ENCODE measurements around the gene SEMA3F.

SEMA3F gene

DNA sequence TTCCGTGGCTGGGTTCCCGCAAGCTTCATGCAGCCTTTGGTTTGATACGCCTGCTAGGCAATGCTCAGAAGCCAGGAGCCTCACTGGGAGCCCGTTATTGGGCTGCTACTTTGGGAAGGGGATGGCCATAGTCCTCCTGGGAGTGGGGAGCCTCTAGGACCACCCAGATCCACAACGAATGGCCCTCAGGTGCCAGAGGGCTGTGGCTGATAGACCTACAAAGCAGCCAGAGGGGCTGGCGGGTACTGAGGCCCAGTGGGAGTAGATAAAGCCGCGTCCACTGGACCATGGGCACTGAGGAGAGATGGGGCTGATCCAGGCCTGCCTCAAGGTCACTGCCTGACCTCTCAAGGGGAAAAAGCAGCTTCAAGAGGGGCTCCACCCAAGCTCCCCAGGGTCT, 37.0 kb downstream of the SEMA3F start:
- H3K27ac ChIP-seq, result no peak overlapping the region
- TF ChIP-seq, protein P1, sequence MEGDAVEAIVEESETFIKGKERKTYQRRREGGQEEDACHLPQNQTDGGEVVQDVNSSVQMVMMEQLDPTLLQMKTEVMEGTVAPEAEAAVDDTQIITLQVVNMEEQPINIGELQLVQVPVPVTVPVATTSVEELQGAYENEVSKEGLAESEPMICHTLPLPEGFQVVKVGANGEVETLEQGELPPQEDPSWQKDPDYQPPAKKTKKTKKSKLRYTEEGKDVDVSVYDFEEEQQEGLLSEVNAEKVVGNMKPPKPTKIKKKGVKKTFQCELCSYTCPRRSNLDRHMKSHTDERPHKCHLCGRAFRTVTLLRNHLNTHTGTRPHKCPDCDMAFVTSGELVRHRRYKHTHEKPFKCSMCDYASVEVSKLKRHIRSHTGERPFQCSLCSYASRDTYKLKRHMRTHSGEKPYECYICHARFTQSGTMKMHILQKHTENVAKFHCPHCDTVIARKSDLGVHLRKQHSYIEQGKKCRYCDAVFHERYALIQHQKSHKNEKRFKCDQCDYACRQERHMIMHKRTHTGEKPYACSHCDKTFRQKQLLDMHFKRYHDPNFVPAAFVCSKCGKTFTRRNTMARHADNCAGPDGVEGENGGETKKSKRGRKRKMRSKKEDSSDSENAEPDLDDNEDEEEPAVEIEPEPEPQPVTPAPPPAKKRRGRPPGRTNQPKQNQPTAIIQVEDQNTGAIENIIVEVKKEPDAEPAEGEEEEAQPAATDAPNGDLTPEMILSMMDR (conservative IDR thresholded peaks at IDR 0.05), result no peak

DNA sequence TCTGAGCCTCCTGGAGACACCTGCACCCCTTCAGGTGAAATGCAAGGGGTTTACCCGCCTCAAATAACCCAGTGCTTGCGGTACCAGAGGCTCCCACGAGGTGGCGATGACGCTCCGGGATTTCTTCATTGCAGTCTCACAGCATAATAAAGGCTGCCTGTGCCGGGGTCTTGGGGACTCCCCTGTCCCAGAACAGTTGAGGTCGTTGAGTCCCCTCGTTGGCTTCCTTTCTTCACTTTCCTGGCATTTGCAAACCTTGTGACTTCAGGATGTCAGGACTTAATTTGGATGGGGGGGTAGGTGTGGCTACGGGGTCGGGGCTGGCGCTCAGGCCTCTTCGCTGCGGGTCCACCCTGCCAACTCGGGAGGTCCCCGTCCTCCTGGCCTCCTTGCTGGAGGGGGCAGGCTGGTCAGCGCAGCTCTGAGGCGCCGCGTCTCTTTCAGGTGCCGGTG, 37.6 kb downstream of the SEMA3F start:
- TF ChIP-seq, protein P1 (conservative IDR thresholded peaks at IDR 0.05), result peak; percentile 96
- no peak overlapping the region for H3K27ac ChIP-seq

DNA sequence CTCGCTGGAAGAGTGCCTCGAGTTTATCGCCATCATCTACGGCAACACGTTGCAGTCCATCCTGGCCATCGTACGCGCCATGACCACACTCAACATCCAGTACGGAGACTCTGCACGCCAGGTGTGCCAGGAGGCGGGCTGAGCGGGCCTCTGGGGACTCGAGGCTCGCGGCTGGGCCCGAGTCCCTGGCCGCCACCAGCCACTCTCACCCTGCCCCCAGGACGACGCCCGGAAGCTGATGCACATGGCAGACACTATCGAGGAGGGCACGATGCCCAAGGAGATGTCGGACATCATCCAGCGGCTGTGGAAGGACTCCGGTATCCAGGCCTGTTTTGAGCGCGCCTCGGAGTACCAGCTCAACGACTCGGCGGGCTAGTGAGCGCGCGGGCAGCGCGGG, 38.2 kb downstream of the SEMA3F start:
- TF ChIP-seq, protein P1 (conservative IDR thresholded peaks at IDR 0.05), result no peak
- H3K27ac ChIP-seq, result no peak overlapping the region

DNA sequence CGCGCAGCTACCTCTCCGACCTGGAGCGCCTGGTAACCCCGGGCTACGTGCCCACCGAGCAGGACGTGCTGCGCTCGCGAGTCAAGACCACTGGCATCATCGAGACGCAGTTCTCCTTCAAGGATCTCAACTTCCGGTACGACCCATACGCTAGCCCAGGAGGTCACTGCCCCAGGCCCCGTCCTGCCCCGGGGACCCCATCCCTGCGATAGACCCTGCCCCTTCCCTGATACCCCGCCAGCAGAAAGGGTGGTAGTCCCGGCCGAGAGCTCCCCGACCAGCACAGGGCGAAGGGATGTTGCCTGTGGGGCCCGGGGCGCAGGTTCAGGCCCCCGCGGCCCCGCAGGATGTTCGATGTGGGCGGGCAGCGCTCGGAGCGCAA, 38.6 kb downstream of the SEMA3F start:
- TF ChIP-seq, protein P1 (conservative IDR thresholded peaks at IDR 0.05), result no peak

DNA sequence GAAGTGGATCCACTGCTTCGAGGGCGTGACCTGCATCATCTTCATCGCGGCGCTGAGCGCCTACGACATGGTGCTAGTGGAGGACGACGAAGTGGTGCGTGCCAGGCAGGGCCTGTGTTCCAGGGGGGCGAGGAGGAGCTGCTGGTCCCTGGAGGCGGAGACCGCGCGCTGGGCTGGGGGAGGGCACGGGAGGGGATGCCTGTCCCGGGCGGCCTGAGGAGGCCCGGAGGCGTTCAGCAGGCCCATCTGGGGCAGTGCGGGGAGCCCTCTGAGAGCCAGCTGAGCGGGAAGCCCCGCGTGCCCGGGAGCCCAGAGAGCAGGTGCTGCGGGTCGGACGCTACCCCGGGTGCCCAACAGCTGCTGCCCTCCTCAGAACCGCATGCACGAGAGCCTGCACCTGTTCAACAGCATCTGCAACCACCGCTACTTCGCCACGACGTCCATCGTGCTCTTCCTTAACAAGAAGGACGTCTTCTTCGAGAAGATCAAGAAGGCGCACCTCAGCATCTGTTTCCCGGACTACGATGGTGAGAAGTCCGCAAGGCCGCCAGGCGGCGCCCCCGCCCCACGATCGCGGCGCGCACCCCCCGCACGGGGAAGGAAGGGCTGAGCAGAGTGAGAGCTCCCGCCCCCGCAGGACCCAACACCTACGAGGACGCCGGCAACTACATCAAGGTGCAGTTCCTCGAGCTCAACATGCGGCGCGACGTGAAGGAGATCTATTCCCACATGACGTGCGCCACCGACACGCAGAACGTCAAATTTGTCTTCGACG, 39.2 kb downstream of the SEMA3F start:
- H3K27ac ChIP-seq, result no peak overlapping the region
- TF ChIP-seq, protein P1 (conservative IDR thresholded peaks at IDR 0.05), result peak; percentile 77

More for the DNA sequence above, 38.6 kb downstream of the SEMA3F start:
- H3K27ac ChIP-seq, result no peak overlapping the region

DNA sequence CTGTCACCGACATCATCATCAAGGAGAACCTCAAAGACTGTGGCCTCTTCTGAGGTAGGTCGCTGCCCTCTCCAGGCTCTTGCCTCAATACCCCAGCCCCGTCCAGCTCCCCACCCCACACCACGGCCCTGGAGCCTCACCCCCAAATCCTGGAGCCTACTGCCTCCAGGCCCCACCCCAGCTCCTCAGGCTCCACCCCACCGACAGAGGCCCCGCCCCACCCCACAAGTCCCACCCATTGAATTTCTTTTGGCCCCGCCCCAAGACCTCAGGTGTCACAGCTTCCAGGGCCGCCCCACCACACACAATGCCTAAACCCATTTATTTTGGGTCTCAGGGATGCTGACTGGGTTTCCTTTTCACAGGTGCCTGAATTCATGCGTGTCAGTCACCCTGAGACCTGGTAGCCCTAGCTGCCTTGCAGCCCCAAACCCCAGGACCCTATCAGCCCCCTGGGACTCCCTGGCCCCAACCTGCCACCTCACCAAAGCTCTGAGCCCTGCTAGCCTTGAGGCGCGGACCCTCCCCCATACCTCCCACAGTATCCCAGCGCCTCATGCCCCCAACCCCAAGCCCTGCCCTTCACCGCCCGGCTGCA, 39.9 kb downstream of the SEMA3F start:
- TF ChIP-seq, protein P1 (conservative IDR thresholded peaks at IDR 0.05), result no peak
- no peak overlapping the region for H3K27ac ChIP-seq

DNA sequence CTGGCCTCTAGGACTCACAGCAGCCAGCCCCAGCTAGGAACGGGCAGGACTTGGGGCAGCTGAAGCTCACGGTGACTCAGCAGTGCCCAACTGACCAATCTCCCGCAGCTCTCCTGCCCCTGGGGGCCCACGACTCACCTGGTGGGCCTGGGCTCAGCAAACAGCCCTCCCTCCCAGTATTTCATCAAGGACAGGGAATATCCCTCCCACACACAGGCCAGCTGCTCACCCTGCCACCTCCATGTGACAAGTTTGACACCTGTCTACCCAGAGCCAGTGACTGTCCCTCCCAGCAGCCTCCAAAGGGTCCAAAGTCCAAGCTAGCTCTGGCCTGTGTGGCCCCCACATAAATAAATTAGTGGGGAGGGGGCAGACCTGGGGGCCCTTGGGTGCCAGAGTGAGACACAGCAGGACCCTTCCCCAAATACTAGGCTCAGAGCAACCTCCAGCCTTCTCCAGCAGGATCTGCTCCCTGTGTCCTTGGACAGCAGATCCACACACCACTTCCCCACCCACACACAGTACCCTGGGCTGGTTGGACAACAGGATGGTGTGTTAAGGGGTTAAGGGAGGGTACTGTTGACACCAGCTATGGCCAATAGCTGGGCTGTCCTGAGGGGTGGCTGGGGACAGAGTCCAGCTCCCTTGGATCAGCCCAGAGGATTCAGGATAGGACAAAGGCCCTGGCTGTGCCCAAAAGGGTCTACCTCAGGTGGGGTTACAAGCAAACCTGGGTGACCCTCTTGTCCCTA, 40.6 kb downstream of the SEMA3F start:
- H3K27ac ChIP-seq, result no peak overlapping the region
- TF ChIP-seq, protein P1 (conservative IDR thresholded peaks at IDR 0.05), result no peak
